MM.1S (cell line): ENCODE results near the gene LRRTM2.

Experiments used
- EZH2phosphoT487 ChIP-seq: fragments of 300-600 bp; sonication (generic); IDR thresholded peaks from 2 replicates; pipeline ENCODE4 v1.6.1; 2018; ENCODE audit warnings: antibody characterized with exemption, low read length
- TF ChIP-seq, protein P1 (sequence below): fragments of 300-600 bp; sonication (generic); IDR thresholded peaks from 2 replicates; pipeline ENCODE4 v1.5.1; 2016; ENCODE audit warnings: antibody characterized with exemption, low read length, mixed read lengths

DNA sequence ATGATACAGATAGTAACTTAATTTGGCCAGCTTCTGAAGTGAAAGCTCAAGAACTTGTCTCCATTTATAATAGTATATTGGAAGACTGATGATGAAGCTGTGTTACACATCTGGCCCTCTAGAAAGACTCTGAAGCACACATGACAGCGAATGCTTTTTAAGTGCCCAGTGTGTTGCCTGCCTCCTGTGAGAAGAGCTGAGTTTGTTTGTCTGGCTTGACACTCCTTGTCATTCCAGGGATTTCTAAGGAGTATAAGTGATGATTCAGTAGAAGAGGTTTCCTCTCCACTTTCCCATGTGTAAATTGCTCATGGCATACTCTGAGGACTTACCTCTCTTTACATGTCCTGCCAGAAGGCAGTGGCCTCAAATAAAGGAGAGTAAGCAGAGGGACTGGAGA is 30.4 kb upstream of the LRRTM2 start:
- TF ChIP-seq, protein P1, sequence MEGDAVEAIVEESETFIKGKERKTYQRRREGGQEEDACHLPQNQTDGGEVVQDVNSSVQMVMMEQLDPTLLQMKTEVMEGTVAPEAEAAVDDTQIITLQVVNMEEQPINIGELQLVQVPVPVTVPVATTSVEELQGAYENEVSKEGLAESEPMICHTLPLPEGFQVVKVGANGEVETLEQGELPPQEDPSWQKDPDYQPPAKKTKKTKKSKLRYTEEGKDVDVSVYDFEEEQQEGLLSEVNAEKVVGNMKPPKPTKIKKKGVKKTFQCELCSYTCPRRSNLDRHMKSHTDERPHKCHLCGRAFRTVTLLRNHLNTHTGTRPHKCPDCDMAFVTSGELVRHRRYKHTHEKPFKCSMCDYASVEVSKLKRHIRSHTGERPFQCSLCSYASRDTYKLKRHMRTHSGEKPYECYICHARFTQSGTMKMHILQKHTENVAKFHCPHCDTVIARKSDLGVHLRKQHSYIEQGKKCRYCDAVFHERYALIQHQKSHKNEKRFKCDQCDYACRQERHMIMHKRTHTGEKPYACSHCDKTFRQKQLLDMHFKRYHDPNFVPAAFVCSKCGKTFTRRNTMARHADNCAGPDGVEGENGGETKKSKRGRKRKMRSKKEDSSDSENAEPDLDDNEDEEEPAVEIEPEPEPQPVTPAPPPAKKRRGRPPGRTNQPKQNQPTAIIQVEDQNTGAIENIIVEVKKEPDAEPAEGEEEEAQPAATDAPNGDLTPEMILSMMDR = no peak
- TF ChIP-seq EZH2phosphoT487 = no peak
